ENCODE measurements around the gene EFNB2. TPM values are rescaled to one million over a fixed set of nuclear protein-coding genes. Genes with fewer than 3 reads are reported as not detected.

EFNB2 gene
- total RNA-seq, 2 donors from 2014 or later, result 41.8 to 104 TPM

DNA sequence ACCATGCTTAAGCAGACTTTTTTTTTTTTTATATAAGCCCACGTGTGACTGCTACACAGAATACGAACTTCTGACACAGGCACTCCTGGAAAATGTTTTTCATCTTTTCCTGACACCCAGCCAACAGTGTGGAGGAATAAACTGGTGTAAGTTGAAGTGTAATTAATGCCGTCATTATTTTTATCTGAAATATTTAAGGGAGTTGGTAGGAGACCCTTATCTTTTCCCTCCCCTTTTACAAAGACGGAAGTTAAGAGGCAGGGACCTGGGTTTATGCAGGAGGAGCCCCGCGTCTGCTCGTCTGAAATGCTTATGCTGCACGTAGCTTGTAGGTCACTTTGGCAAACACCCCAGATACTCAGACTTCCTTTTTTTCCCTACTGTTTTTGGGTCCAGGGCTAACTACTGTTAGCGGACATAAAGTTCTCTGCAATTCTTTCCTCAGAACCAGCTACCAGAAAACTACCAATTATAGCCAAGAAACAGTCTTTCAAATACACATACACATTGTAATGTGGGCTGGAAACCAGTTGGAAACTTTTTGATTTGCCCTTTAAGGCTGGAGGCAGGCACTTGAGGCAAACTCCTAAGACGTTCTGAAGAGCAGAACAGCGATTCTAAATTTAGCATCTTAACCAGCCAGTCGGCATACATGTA lies 50.8 kb downstream of the EFNB2 start:
- Histone ChIP-seq H3K27ac (no peak overlapping the region), H3K4me1 (no peaks in the 10 kb centered on the region), H3K9ac (ENCODE audit: low read depth in 2 of 2, low read length in 2 of 2) (no peak overlapping the region), H3K36me3 (no peaks in the 10 kb centered on the region), H3K27me3 (no peaks in the 10 kb centered on the region), H3K4me3 (no peak overlapping the region), H3K9me3 (no peaks in the 10 kb centered on the region)
- TF ChIP-seq, protein P1, sequence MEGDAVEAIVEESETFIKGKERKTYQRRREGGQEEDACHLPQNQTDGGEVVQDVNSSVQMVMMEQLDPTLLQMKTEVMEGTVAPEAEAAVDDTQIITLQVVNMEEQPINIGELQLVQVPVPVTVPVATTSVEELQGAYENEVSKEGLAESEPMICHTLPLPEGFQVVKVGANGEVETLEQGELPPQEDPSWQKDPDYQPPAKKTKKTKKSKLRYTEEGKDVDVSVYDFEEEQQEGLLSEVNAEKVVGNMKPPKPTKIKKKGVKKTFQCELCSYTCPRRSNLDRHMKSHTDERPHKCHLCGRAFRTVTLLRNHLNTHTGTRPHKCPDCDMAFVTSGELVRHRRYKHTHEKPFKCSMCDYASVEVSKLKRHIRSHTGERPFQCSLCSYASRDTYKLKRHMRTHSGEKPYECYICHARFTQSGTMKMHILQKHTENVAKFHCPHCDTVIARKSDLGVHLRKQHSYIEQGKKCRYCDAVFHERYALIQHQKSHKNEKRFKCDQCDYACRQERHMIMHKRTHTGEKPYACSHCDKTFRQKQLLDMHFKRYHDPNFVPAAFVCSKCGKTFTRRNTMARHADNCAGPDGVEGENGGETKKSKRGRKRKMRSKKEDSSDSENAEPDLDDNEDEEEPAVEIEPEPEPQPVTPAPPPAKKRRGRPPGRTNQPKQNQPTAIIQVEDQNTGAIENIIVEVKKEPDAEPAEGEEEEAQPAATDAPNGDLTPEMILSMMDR (IDR thresholded peaks at IDR 0.05), result no peak
- DNase-seq, result no peak
- intact Hi-C loops (cut with DNase I), result no loop called here

DNA sequence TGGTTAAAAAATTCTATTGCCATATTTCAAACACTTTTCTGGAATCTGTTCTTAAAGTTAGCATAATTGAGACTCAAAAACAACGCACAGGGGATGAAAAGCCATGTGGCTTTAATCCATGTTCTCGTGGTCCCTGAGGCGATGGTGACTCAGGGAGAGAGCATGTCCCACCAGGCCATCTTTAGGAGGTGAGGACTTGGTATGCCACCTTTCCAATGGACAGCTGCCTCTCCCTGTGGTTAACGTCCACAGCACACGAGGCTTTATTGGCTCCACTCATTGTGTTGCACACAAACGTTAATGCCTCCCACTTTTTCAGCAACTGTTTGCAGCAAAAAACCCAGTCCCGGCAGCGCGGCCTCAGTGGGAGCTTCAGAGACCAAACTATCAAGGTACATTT lies 51.4 kb downstream of the EFNB2 start:
- intact Hi-C loops (cut with DNase I), result no loop called here
- no peaks in the 10 kb centered on the region for H3K36me3 ChIP-seq
- no peak overlapping the region for H3K4me3 ChIP-seq
- H3K9me3 ChIP-seq, result no peaks in the 10 kb centered on the region
- no peak for DNase-seq
- no peak overlapping the region for H3K27ac ChIP-seq
- H3K4me1 ChIP-seq, result no peaks in the 10 kb centered on the region
- H3K27me3 ChIP-seq, result no peaks in the 10 kb centered on the region
- TF ChIP-seq, protein P1 (IDR thresholded peaks at IDR 0.05), result no peak
- no peak overlapping the region for H3K9ac ChIP-seq (ENCODE audit: low read depth in 2 of 2, low read length in 2 of 2)

DNA sequence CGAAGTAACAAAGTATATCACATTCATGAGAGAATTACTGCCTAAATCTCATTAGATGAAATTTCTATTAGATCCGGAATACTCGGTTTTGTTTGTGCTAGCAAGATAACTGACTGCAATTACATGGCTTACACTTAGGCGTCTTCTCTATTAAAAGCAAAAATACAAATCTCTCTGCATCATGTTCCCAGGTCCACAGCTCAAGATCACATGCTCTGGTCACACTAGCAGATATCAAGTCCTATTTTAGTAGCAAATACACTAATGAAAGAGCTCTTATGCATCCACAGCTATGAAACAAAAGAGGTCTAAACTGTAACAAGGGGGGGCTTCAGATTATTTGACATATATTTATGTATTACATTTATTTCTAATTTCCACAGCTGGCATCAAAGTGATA lies 53.5 kb downstream of the EFNB2 start:
- TF ChIP-seq, protein P1 (IDR thresholded peaks at IDR 0.05), result no peak
- Histone ChIP-seq H3K4me3 (no peak overlapping the region), H3K36me3 (no peaks in the 10 kb centered on the region), H3K4me1 (no peaks in the 10 kb centered on the region), H3K27me3 (no peaks in the 10 kb centered on the region), H3K9ac (ENCODE audit: low read depth in 2 of 2, low read length in 2 of 2) (no peak overlapping the region), H3K9me3 (no peaks in the 10 kb centered on the region), H3K27ac (no peak overlapping the region)
- intact Hi-C loops (cut with DNase I), result no loop called here
- no peak for DNase-seq

DNA sequence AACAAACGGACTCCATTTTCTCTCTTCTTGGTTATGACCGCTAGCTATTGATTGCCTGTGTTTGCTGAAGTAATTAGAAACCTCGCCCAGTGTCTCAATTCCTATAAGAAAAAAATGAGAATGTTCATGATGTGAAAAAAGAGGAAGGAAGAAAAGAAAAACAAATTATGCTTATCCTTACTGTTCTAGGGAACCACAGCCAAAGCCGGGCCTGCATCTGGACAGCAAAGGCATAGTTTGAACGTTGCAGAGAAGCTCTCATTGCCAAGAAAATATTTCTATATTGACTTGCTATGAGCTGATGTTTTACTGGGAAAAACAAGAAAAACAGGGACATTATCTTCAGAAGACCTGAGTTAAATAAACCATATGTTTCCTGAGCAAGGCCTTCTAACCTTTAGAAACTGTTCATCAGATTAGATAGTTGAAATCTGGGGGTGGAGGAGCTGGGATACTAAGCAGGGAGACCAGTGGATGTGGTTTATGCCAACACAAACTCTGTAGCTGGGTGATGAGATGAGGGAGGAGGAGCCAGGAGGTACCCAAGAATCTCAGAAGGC lies 55.0 kb downstream of the EFNB2 start:
- TF ChIP-seq, protein P1 (IDR thresholded peaks at IDR 0.05), result no peak
- no peak overlapping the region for H3K4me3 ChIP-seq
- no peaks in the 10 kb centered on the region for H3K4me1 ChIP-seq
- intact Hi-C loops (cut with DNase I), result no loop called here
- DNase-seq, result no peak
- no peaks in the 10 kb centered on the region for H3K36me3 ChIP-seq
- H3K9me3 ChIP-seq, result no peaks in the 10 kb centered on the region
- H3K9ac ChIP-seq (ENCODE audit: low read depth in 2 of 2, low read length in 2 of 2), result no peak overlapping the region
- no peak overlapping the region for H3K27ac ChIP-seq
- no peaks in the 10 kb centered on the region for H3K27me3 ChIP-seq

DNA sequence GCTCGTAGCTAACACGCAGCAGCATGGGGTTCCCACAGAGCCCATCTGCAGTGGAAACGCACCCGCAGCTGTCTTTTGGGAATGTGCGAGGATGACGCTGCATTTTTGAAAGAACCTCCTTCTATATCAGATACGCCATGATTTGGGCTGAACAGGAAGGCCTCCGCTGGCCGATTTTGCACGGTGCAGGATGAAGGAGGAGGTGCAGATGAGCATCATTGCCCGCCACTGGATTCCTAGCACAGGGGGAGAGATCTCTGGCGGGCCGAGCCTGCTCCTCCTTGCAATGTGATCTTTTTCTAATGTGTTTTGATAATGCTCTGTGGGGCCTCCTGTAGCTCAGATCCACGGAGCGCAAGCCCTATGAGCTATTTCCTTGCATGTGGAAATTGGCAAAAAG lies 55.5 kb downstream of the EFNB2 start:
- intact Hi-C loops (cut with DNase I), result no loop called here
- Histone ChIP-seq H3K4me1 (no peaks in the 10 kb centered on the region), H3K9ac (ENCODE audit: low read depth in 2 of 2, low read length in 2 of 2) (no peak overlapping the region), H3K9me3 (no peaks in the 10 kb centered on the region), H3K4me3 (no peak overlapping the region), H3K27ac (no peak overlapping the region), H3K36me3 (no peaks in the 10 kb centered on the region), H3K27me3 (no peaks in the 10 kb centered on the region)
- no peak for DNase-seq
- TF ChIP-seq, protein P1 (IDR thresholded peaks at IDR 0.05), result no peak
